Measurements from ENCODE around the gene UBE2E2.

The UBE2E2 gene

DNA sequence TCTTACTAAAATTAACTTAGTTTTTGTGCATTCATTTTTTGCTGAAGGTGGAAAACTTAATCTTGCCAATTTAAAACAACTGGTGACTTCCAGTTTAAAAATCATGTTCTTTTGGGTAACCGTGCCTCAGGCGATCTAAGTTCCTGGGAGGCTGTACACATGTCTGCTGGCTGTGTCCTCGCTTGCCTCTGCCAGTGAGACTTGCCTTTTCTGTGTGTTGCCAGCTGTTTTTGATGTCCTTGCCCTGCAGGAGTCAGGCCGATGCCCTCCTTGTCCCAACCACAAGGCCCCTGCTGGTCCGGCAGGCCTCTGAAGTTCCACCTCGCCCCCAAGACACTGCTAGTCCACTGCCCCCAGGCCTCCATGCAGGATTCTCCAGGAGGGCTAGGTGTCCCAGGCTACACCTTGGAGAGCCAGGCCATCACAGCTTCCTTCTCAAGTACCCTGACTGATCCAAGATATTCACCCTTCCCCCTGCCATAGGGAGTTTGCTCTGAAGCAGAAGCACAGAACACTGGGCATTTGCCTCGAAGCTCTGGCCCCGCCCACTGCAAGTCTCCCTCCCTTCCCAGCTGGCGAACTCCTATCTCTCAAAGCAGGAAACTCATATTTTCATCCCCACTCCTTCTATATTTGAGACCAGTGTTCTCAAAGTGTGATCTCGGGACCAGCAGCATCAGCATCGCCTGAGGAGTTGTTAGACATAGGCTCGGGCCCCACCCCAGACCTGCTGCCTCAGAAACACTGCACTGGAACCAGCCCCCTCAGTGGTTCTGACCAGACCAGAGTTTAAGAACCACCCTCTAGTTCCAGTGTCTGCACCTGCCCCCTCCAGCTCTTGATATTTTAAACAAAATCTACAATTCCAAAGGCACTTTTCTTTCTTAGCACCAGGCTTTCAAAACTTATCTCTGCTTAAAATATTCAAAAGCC lies 416.8 kb downstream of the UBE2E2 start:
- Histone ChIP-seq H3K36me3 (ENCODE audit: insufficient read depth, low read length) (no peaks in the 10 kb centered on the region), H3K9ac (ENCODE audit: low read depth, low read length) (no peak overlapping the region), H3K4me1 (ENCODE audit: insufficient read depth, low read length) (0 out of 2 replicates have a peak, but pooled peaks cover 3% of the 10 kb centered on the region), H3K9me3 (ENCODE audit: control insufficient read depth, insufficient read depth, low read length) (peaks cover 3% of the 10 kb centered on the region; the same call in 1 of the 2 replicates)

DNA sequence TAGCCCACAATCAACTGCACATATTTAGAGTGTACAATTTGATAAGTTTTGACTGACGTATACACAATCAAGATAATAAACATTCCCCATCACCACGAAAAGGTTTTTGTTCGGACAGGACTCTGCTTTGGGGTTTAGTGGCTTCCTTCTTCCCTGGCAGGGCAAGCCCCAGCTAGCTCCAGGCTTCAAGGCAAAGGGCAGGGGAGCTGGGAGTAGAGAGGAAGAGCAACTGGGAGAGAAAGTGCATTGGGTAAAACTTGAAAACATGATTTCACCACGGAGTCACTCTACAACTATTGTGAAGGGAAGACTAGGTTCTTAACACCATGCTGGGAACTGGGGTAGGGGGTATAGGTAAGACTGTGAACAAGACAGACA lies 417.5 kb downstream of the UBE2E2 start:
- Histone ChIP-seq H3K9me3 (ENCODE audit: control insufficient read depth, insufficient read depth, low read length) (peaks cover 3% of the 10 kb centered on the region; the same call in 1 of the 2 replicates), H3K36me3 (ENCODE audit: insufficient read depth, low read length) (no peaks in the 10 kb centered on the region), H3K9ac (ENCODE audit: low read depth, low read length) (no peak overlapping the region), H3K4me1 (ENCODE audit: insufficient read depth, low read length) (0 out of 2 replicates have a peak, but pooled peaks cover 3% of the 10 kb centered on the region)

- Histone ChIP-seq H3K9ac (ENCODE audit: low read depth, low read length) (no peak overlapping the region), H3K4me1 (ENCODE audit: insufficient read depth, low read length) (0 out of 2 replicates have a peak, but pooled peaks cover 3% of the 10 kb centered on the region), H3K36me3 (ENCODE audit: insufficient read depth, low read length) (no peaks in the 10 kb centered on the region), H3K9me3 (ENCODE audit: control insufficient read depth, insufficient read depth, low read length) (peaks cover 3% of the 10 kb centered on the region; the same call in 1 of the 2 replicates)
Observed at GRCh38 chr3:23623844-23624243, 420.7 kb downstream of the UBE2E2 start.

DNA sequence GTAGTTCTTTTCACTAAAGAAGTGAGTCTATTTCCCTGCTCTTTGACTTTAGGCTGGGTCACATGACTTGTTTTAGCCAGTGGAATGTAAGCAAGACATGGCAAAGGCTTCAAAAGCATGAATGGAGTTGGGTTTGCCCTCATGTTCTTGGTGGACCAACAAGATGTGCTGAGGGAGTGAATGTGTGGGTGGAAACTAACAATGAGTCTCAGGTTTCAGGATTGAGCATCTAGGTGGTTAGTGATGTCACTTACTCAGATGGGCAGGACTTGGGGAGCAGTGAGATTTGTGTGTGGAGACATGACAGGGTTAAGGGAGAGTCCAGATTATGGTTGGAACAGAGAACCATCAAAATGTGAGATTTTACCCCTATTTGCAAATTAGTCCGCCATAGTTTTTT lies 421.2 kb downstream of the UBE2E2 start:
- Histone ChIP-seq H3K36me3 (ENCODE audit: insufficient read depth, low read length) (no peaks in the 10 kb centered on the region), H3K9me3 (ENCODE audit: control insufficient read depth, insufficient read depth, low read length) (peaks cover 3% of the 10 kb centered on the region; the same call in 1 of the 2 replicates), H3K4me1 (ENCODE audit: insufficient read depth, low read length) (0 out of 2 replicates have a peak, but pooled peaks cover 3% of the 10 kb centered on the region), H3K9ac (ENCODE audit: low read depth, low read length) (no peak overlapping the region)

- no peak overlapping the region for H3K9ac ChIP-seq (ENCODE audit: low read depth, low read length)
- H3K4me1 ChIP-seq (ENCODE audit: insufficient read depth, low read length): no peaks in the 10 kb centered on the region
- peaks cover 3% of the 10 kb centered on the region; the same call in 1 of the 2 replicates for H3K9me3 ChIP-seq (ENCODE audit: control insufficient read depth, insufficient read depth, low read length)
Observed at GRCh38 chr3:23626442-23626841, 423.3 kb downstream of the UBE2E2 start.

DNA sequence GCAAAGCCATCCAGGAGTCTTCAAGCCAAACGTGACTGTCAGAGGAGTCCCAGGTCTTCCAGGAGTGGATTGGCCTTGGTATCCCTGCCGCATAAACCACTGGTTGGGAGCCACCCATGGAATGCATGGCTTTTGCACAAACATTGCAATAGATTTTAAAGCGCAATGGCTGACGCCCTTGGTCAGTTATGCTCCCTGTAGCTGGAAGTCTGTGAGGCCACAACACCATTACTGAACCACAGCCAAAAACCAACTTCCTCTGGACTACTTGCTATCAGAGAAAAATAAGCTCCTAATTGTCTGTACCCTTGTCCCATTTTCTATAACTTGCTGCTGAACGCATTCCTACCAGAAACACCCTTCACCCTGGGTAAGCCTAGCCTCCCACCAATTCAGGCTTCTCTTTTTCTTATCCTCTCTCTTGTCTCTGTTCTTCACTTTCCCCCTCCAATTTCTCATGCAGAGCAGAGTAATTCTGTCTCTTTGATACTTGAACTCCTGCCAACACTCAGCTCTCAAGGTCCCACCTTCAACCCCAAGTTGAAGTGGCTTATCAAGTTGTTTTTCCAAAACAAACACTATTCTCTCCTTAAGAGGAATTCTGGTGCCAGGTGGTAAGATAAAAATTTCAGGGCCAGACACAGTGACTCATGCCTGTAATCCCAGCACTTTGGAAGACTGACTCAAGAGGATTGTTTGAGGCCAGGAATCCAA lies 426.2 kb downstream of the UBE2E2 start:
- Histone ChIP-seq H3K4me1 (ENCODE audit: insufficient read depth, low read length) (no peaks in the 10 kb centered on the region), H3K9ac (ENCODE audit: low read depth, low read length) (no peak overlapping the region), H3K36me3 (ENCODE audit: insufficient read depth, low read length) (no peaks in the 10 kb centered on the region), H3K9me3 (ENCODE audit: control insufficient read depth, insufficient read depth, low read length) (peaks cover 3% of the 10 kb centered on the region; the same call in 1 of the 2 replicates)

More at GRCh38 chr3:23626442-23626841, 423.3 kb downstream of the UBE2E2 start:
- no peaks in the 10 kb centered on the region for H3K36me3 ChIP-seq (ENCODE audit: insufficient read depth, low read length)

DNA sequence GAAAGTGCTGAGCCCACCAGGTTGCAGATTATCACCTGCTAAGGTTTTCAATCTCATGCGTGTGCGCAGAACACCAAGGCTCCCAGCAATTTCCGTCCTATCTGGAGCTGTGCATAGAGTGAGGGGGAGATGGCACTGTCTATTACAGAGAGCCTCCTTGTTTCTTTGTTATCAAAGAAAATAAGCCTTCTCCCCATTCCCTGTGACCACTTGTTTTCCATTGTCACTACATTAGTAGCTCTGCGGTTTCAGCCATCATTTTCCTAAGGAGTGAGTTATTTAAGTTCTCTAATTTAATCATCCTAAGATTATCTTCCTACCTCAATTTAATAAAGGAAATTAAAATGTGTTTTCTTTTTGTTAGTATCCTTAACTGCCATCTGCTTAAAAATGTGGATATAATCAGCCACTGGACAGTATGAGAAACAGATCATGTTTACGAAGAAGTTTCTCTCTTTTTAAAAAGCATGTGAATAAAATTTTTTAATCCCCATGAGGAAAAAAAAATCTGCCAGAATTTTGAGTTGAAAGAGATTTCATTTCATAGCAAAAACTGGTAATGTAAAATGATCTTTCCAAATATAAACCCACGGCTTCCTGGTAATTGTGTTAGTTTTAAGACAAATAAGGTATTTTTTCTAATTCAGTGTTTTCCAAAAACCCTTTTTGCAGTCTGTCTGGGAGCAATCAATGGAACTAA lies 430.3 kb downstream of the UBE2E2 start:
- Histone ChIP-seq H3K36me3 (ENCODE audit: insufficient read depth, low read length) (no peaks in the 10 kb centered on the region), H3K4me1 (ENCODE audit: insufficient read depth, low read length) (no peaks in the 10 kb centered on the region), H3K9me3 (ENCODE audit: control insufficient read depth, insufficient read depth, low read length) (peaks cover 5% of the 10 kb centered on the region), H3K9ac (ENCODE audit: low read depth, low read length) (no peak overlapping the region)

GRCh38 chr3:23637339-23637738 lies 434.2 kb downstream of the UBE2E2 start:
- H3K9me3 ChIP-seq (ENCODE audit: control insufficient read depth, insufficient read depth, low read length): peaks cover 7% of the 10 kb centered on the region
- H3K9ac ChIP-seq (ENCODE audit: low read depth, low read length): no peak overlapping the region
- no peaks in the 10 kb centered on the region for H3K4me1 ChIP-seq (ENCODE audit: insufficient read depth, low read length)
- no peaks in the 10 kb centered on the region for H3K36me3 ChIP-seq (ENCODE audit: insufficient read depth, low read length)

- Histone ChIP-seq H3K9me3 (ENCODE audit: control insufficient read depth, insufficient read depth, low read length) (peaks cover 10% of the 10 kb centered on the region), H3K36me3 (ENCODE audit: insufficient read depth, low read length) (no peaks in the 10 kb centered on the region), H3K9ac (ENCODE audit: low read depth, low read length) (no peak overlapping the region), H3K4me1 (ENCODE audit: insufficient read depth, low read length) (peaks cover 15% of the 10 kb centered on the region)
Observed at GRCh38 chr3:23640471-23641146, 437.5 kb downstream of the UBE2E2 start.

Data from ES-I3 (cell line).